T-cell (primary cell): Measurements from ENCODE around the gene NHSL1. TPM values are rescaled to one million over a fixed set of nuclear protein-coding genes. Genes with fewer than 3 reads are reported as not detected.

ENCODE experiments used
- ATAC-seq, 4 experiments: fragments of 200-7000 bp in 3 of 4; fragments of 150-1000 bp in 1 of 4; cut with Tn5 transposase; replicated peaks in 1 of 4; 1 replicate in 3 of 4; 2 replicates in 1 of 4; pipeline ENCODE4 v1.10.0; 2021; ENCODE audit warnings: moderate library complexity in 3 of 4, mild to moderate bottlenecking in 2 of 4, moderate number of reproducible peaks in 1 of 4
- CTCF ChIA-PET, 2 donors: fragments of 300-600 bp; sonication (Branson Sonifier 250); formaldehyde crosslinking; loops; one replicate each; lab custom pipeline; 2022; ENCODE audit warnings: antibody characterized with exemption in 2 of 2; lab: Charles Lee
- POLR2A ChIA-PET, 2 donors: fragments of 300-600 bp; sonication (Branson Sonifier 250); formaldehyde crosslinking; loops; one replicate each; lab custom pipeline; 2022; ENCODE audit warnings: antibody characterized with exemption in 2 of 2; lab: Charles Lee
- DNase-seq, 35 experiments: peaks; one replicate each; pipeline versions ENCODE4 v3.0.0 to v3.0.0-alpha.2; 2013 to 2023
- H3K27ac ChIP-seq: one replicate; pipeline ENCODE4 v1.5.1; 2013; ENCODE audit warnings: low read length
- H3K27me3 ChIP-seq, 2 experiments: replicated peaks in 1 of 2; 1 replicate in 1 of 2; 2 replicates in 1 of 2; pipeline versions ENCODE4 v1.6.1 to v1.7.0; 2013; ENCODE audit warnings: low read length in 1 of 2, mixed read lengths in 1 of 2; ENCODE audit not compliant: control insufficient read depth in 2 of 2, insufficient read depth in 2 of 2; ENCODE audit errors: extremely low read depth in 1 of 2
- H3K36me3 ChIP-seq, 2 donors: 1 replicate in 1 of 2; 2 replicates in 1 of 2; pipeline versions ENCODE4 v1.6.1 to v1.7.0; 2013; ENCODE audit warnings: low read length in 1 of 2; ENCODE audit not compliant: control insufficient read depth in 2 of 2, insufficient read depth in 1 of 2; ENCODE audit errors: extremely low read depth in 1 of 2
- H3K4me1 ChIP-seq, 2 experiments: 1 replicate in 1 of 2; 2 replicates in 1 of 2; pipeline versions ENCODE4 v1.6.1 to v1.7.0; 2013; ENCODE audit warnings: low read length in 2 of 2, mixed read lengths in 1 of 2; ENCODE audit not compliant: insufficient read depth in 2 of 2, control insufficient read depth in 1 of 2; ENCODE audit errors: extremely low read depth in 1 of 2
- H3K4me3 ChIP-seq, 2 donors: 1 replicate in 1 of 2; 2 replicates in 1 of 2; pipeline versions ENCODE4 v1.5.1 to v1.7.0; 2013; ENCODE audit warnings: mild to moderate bottlenecking in 2 of 2, low read length in 1 of 2, moderate library complexity in 1 of 2; ENCODE audit not compliant: control insufficient read depth in 1 of 2; ENCODE audit errors: extremely low read depth in 1 of 2
- H3K9me3 ChIP-seq: 2 replicates; pipeline ENCODE4 v1.7.0; 2013
- H3K27ac Mint-ChIP-seq, 2 donors: one replicate each; pipeline ENCODE4 v1.8.0; 2020 to 2021; ENCODE audit warnings: mild to moderate bottlenecking in 2 of 2, mixed read lengths in 2 of 2
- H3K27me3 Mint-ChIP-seq, 2 donors: one replicate each; pipeline ENCODE4 v1.8.0; 2021 to 2022; ENCODE audit warnings: mixed read lengths in 2 of 2
- H3K36me3 Mint-ChIP-seq: one replicate; pipeline ENCODE4 v1.8.0; 2021; ENCODE audit warnings: mixed read lengths
- H3K4me1 Mint-ChIP-seq, 3 donors: one replicate each; pipeline ENCODE4 v1.8.0; 2020 to 2022; ENCODE audit warnings: mixed read lengths in 3 of 3, mild to moderate bottlenecking in 1 of 3
- H3K4me3 Mint-ChIP-seq, 3 donors: one replicate each; pipeline ENCODE4 v1.8.0; 2020 to 2022; ENCODE audit warnings: mild to moderate bottlenecking in 3 of 3, mixed read lengths in 3 of 3, moderate library complexity in 3 of 3
- H3K9me3 Mint-ChIP-seq, 3 donors: one replicate each; pipeline ENCODE4 v1.8.0; 2020 to 2022; ENCODE audit warnings: mixed read lengths in 3 of 3
- WGBS: methylation state at CpG from one replicate; pipeline ENCODE4 v1.1.5; 2013; ENCODE audit warnings: missing lambda C conversion rate; ENCODE audit not compliant: insufficient coverage; 5-methylcytosine and 5-hydroxymethylcytosine counted together
- total RNA-seq, 35 experiments: library from RNA in 6 of 35; stranded (reverse) in 6 of 35; fragments of 120-200 nt in 1 of 35; gene quantifications; one replicate each; pipeline versions ENCODE4 v1.2.1 to v1.2.4 and lab custom pipeline; 2013 to 2026

The NHSL1 gene
- total RNA-seq, 5 donors from 2014 or later (not counting 1 experiment from before 2014, with no cell fraction given), result 0.08 to 0.64 (median 0.46) TPM

DNA sequence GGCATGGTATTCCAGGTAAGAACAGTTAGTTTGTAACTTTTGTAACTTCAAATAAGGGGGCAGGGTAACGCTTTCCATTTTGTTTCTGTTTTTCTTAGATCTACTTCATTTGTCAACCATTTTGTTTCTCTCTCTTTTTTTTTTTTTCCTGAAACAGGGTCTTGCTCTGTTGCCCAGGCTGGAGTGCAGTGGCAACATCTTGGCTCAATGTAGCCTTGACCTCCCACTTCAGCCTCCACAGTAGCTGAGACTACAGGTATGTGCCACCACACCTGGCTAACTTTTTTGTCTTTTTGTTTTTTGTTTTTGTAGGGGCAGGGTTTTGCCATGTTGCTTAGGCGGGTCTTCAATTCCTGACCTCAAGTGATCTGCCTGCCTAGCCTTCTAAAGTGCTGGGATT lies 32.1 kb upstream of the NHSL1 start:
- Histone ChIP-seq H3K36me3 (no peaks in the 10 kb centered on the region), H3K9me3 (no peaks in the 10 kb centered on the region), H3K27ac (no peak overlapping the region), H3K27me3 (no peaks in the 10 kb centered on the region), H3K4me3 (no peak overlapping the region), H3K4me1 (no peaks in the 10 kb centered on the region)
- Mint-ChIP-seq H3K9me3 (no peaks in the 10 kb centered on the region), H3K4me1 (no peaks in the 10 kb centered on the region), H3K36me3 (no peaks in the 10 kb centered on the region), H3K4me3 (no peak overlapping the region), H3K27ac (no peak overlapping the region), H3K27me3 (peaks cover 18 to 23% of the 10 kb centered on the region in 2 donors)
- no CpG with 5 or more reads among the region's 2 CpGs for WGBS
- ChIA-PET CTCF (no interaction called here), POLR2A (no interaction called here)
- DNase-seq (no peak), ATAC-seq (no peak)

DNA sequence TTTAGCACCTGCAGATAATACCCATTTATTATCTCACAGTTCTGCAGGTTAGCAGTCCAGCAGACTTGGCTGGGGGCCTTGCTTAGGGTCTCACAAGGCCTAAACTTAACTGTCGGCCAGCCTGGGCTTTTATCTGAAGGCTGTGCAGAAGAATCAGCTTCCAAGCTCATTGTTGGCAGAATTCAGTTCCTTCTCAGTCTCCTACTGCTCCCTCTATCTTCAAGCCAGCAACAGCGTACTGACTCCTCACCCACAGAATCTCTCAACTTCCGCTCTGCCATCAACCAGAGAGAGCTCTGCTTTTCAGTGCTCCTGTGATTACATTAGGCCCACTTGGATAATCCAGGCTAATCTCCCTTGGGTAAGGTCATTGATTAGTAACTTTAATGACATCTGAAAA lies 30.2 kb upstream of the NHSL1 start:
- Mint-ChIP-seq H3K27me3 (peaks cover 17 to 20% of the 10 kb centered on the region in 2 donors), H3K36me3 (no peaks in the 10 kb centered on the region), H3K27ac (no peak overlapping the region), H3K9me3 (no peaks in the 10 kb centered on the region), H3K4me1 (no peaks in the 10 kb centered on the region), H3K4me3 (no peak overlapping the region)
- H3K27me3 ChIP-seq, result no peaks in the 10 kb centered on the region
- POLR2A ChIA-PET, result no interaction called here
- DNase-seq (no peak), ATAC-seq (no peak)
- no peaks in the 10 kb centered on the region for H3K9me3 ChIP-seq
- no peaks in the 10 kb centered on the region for H3K36me3 ChIP-seq
- 86% methylated on average over 1 of the region's 3 CpGs for WGBS
- no peak overlapping the region for H3K27ac ChIP-seq
- H3K4me3 ChIP-seq, result no peak overlapping the region
- H3K4me1 ChIP-seq, result no peaks in the 10 kb centered on the region
- CTCF ChIA-PET, result no interaction called here

DNA sequence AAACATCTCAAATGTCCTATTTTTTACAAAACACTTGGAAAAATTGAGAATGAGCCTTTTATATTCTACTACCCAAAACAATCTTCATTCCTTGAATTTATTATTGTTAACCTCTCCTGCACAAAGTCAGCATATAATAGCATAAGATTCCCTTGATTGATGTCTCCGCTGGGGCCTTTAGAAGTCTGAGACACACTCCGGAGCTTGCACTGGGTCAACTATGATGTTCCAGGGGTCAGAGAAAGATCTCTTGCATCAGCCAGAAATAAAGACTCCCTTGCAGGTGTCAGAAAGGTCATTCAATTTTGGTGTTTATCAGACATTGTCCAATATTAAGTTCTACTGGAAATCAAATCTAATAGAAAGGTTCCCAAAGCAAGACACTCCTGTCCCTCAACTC lies 29.7 kb upstream of the NHSL1 start:
- peaks cover 15 to 20% of the 10 kb centered on the region in 2 donors for H3K27me3 Mint-ChIP-seq
- no peak overlapping the region for H3K27ac Mint-ChIP-seq
- no peaks in the 10 kb centered on the region for H3K4me1 Mint-ChIP-seq
- no peak for ATAC-seq
- Histone ChIP-seq H3K36me3 (no peaks in the 10 kb centered on the region), H3K27ac (no peak overlapping the region), H3K27me3 (no peaks in the 10 kb centered on the region), H3K4me3 (no peak overlapping the region), H3K9me3 (no peaks in the 10 kb centered on the region), H3K4me1 (no peaks in the 10 kb centered on the region)
- H3K9me3 Mint-ChIP-seq, result no peaks in the 10 kb centered on the region
- ChIA-PET CTCF (no interaction called here), POLR2A (no interaction called here)
- DNase-seq, result no peak
- 80% methylated on average over 1 of the region's 2 CpGs for WGBS
- no peaks in the 10 kb centered on the region for H3K36me3 Mint-ChIP-seq
- no peak overlapping the region for H3K4me3 Mint-ChIP-seq

DNA sequence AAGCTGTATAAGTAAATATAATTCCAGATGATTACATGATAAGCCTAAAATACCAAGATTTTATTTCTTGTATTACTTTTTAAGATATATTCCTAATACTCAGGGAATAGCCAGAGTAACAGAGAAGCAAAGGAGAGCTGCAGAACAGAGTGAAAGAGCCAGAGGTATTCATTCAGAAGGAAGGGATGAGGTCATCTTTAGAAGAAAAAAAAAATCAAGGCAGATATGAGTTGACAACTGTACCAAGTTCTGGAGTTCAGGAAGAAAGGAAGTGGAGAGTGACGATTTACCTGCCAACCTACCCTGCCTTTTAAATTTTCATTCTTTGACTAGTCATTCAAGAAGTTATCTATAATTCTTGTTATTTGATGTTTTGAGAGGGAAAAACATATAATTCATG lies 28.8 kb upstream of the NHSL1 start:
- Mint-ChIP-seq H3K9me3 (no peaks in the 10 kb centered on the region), H3K36me3 (no peaks in the 10 kb centered on the region), H3K4me1 (no peaks in the 10 kb centered on the region), H3K27me3 (peaks cover 15 to 20% of the 10 kb centered on the region in 2 donors), H3K4me3 (no peak overlapping the region), H3K27ac (no peak overlapping the region)
- Histone ChIP-seq H3K27ac (no peak overlapping the region), H3K4me3 (no peak overlapping the region), H3K9me3 (no peaks in the 10 kb centered on the region), H3K27me3 (no peaks in the 10 kb centered on the region), H3K4me1 (no peaks in the 10 kb centered on the region), H3K36me3 (no peaks in the 10 kb centered on the region)
- POLR2A ChIA-PET, result no interaction called here
- DNase-seq (no peak), ATAC-seq (no peak)
- CTCF ChIA-PET, result no interaction called here
- WGBS, result no CpG with 5 or more reads among the region's 1 CpG

DNA sequence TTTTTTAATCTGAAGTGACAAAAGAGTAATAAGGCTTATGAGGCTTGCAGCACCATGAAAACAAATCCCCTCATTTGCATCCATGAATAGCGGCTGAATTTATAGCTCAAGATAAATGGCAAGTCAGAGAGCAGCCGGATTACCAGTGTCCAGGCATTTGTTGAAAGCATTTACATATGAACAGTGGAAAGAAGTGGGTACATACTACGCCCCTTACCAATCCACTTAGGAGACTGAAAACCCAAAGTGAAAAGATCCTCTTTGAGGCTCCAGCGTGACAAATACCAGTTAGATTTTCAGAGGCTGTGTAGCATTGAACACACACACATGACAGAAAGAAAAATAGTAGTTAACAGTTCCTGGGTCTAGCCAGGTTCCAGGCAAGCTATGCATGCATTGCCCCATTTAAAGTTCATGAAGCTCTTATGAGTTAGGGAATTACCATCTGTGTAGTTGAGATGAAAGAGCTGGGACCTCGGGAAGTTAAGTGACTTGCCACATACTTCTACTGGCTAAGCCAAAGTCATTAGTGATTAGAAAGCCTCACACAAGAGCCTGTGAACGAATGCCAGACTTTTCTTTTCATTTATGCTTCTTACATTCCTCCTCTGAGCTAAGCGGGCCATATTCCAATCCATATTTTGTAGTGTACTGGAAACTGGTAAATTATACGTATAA lies 28.3 kb upstream of the NHSL1 start:
- ChIA-PET POLR2A (no interaction called here), CTCF (interaction anchor here in 1 of 2 donors (1.4 kb wide), 1 partner anchor 100 kb away, joined by 3 read pairs; no protein-coding TSS in a partner anchor)
- H3K36me3 Mint-ChIP-seq, result no peaks in the 10 kb centered on the region
- no peaks in the 10 kb centered on the region for H3K4me1 ChIP-seq
- peaks cover 10 to 15% of the 10 kb centered on the region in 2 donors for H3K27me3 Mint-ChIP-seq
- no peak overlapping the region for H3K27ac Mint-ChIP-seq
- H3K27me3 ChIP-seq, result no peaks in the 10 kb centered on the region
- H3K9me3 Mint-ChIP-seq, result no peaks in the 10 kb centered on the region
- H3K4me3 Mint-ChIP-seq, result no peak overlapping the region
- no peak for ATAC-seq
- H3K27ac ChIP-seq, result no peak overlapping the region
- no peak for DNase-seq
- H3K4me3 ChIP-seq, result no peak overlapping the region
- no peaks in the 10 kb centered on the region for H3K9me3 ChIP-seq
- no peaks in the 10 kb centered on the region for H3K36me3 ChIP-seq
- H3K4me1 Mint-ChIP-seq, result no peaks in the 10 kb centered on the region
- no CpG with 5 or more reads among the region's 8 CpGs for whole genome bisulfite sequencing

DNA sequence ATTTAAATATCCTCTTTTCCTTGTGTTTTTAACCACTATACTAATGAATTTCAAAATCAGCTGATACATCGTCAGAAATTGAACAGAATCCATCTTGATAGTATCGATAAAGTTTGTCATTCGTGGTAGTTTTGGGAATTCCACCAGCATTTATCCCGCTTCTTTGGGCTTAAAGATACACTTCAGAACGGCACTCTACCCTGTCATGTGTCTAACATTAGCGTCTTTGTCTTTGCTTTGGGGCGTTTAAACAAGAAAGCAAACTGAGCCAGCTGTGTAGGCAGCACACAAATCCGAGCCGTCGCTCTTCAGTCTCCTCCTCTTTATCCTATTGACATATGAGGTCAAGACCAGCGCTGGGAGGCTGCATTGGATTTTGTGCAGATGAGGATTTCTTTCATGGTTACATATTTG lies 27.5 kb upstream of the NHSL1 start:
- peaks cover 5 to 9% of the 10 kb centered on the region in 2 donors for H3K27me3 Mint-ChIP-seq
- CTCF ChIA-PET, result interaction anchor here (0.6 to 1.4 kb wide), 3 partner anchors 97 to 104 kb away, joined by 3 read pairs; no protein-coding TSS in a partner anchor
- no peak for ATAC-seq

More for the DNA sequence above, 27.5 kb upstream of the NHSL1 start:
- no peak for DNase-seq
- H3K9me3 ChIP-seq, result no peaks in the 10 kb centered on the region
- H3K27me3 ChIP-seq, result no peaks in the 10 kb centered on the region
- Mint-ChIP-seq H3K36me3 (no peaks in the 10 kb centered on the region), H3K4me1 (peaks cover 0 to 1% (median 0%) of the 10 kb centered on the region in 3 donors), H3K9me3 (no peaks in the 10 kb centered on the region), H3K4me3 (no peak overlapping the region), H3K27ac (no peak overlapping the region)
- 90% methylated on average over 6 of the region's 11 CpGs for WGBS
- no peaks in the 10 kb centered on the region for H3K4me1 ChIP-seq
- POLR2A ChIA-PET, result no interaction called here
- no peak overlapping the region for H3K27ac ChIP-seq
- H3K4me3 ChIP-seq, result no peak overlapping the region
- H3K36me3 ChIP-seq, result no peaks in the 10 kb centered on the region
